GM12892 (cell line): ENCODE data around the gene RBMX.

Experiments used
- POLR2A ChIP-seq: IDR thresholded peaks from 2 replicates; pipeline ENCODE4 v1.6.1; 2011; ENCODE audit warnings: low read depth, low read length, control low read depth
- POLR2AphosphoS5 ChIP-seq: IDR thresholded peaks from 2 replicates; pipeline ENCODE4 v1.6.1; 2011; ENCODE audit warnings: low read depth, low read length, control low read depth
- TAF1 ChIP-seq: IDR thresholded peaks from 2 replicates; pipeline ENCODE4 v1.6.1; 2011; ENCODE audit warnings: low read depth, mild to moderate bottlenecking, control low read depth, low read length, borderline replicate concordance

GRCh38 chrX:136879001-136879687, 1.4 kb downstream of the RBMX start:
- no peak for TF ChIP-seq TAF1
- no peak for TF ChIP-seq POLR2AphosphoS5
- no peak for TF ChIP-seq POLR2A
